ENCODE measurements around the gene CUZD1.

CUZD1 gene

DNA sequence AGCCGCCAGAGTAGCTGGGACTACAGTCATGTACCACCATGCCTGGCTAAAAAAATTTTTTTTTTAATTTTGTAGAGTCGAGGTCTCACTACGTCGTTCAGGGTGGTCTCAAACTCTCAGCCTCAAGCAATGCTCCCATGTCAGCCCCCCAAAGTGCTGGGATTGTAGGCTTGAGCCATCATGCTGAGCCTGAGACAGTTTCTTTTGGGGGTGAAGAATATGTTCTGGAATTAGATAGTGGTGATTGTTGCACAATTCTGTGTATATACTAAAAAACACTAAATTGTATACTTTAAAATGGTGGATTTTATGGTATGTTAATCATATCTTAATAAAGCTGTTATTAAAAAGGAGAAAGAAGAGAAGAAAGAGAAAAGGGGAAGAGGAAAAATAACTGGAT is 1.5 kb downstream of the CUZD1 start:
- DNase-seq (ENCODE audit: low read depth) = no peak
- H3K4me3 ChIP-seq (ENCODE audit: low read length) = no peak overlapping the region
- TF ChIP-seq, protein P1, sequence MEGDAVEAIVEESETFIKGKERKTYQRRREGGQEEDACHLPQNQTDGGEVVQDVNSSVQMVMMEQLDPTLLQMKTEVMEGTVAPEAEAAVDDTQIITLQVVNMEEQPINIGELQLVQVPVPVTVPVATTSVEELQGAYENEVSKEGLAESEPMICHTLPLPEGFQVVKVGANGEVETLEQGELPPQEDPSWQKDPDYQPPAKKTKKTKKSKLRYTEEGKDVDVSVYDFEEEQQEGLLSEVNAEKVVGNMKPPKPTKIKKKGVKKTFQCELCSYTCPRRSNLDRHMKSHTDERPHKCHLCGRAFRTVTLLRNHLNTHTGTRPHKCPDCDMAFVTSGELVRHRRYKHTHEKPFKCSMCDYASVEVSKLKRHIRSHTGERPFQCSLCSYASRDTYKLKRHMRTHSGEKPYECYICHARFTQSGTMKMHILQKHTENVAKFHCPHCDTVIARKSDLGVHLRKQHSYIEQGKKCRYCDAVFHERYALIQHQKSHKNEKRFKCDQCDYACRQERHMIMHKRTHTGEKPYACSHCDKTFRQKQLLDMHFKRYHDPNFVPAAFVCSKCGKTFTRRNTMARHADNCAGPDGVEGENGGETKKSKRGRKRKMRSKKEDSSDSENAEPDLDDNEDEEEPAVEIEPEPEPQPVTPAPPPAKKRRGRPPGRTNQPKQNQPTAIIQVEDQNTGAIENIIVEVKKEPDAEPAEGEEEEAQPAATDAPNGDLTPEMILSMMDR (conservative IDR thresholded peaks at IDR 0.05; ENCODE audit: low read length) = no peak

DNA sequence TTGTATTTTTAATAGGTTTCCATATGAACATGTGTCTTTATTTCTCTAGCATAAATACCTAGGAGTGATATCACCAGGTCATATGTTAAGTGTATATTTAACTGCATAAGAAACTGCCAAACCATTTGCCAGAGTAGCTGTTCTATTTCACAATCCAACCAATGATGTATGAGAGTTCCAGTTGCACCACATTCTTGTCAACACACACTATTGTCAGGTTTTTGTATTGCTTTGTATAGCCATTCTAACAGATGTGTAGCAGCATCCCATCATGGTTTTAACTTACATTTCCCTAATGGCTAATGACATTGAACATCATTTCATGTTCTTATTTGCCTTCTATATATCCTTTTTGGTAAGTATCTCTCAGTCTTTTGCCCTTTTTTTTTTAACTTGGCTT is 4.1 kb downstream of the CUZD1 start:
- TF ChIP-seq, protein P1 (conservative IDR thresholded peaks at IDR 0.05; ENCODE audit: low read length) = no peak
- no peak for DNase-seq (ENCODE audit: low read depth)
- H3K4me3 ChIP-seq (ENCODE audit: low read length) = no peak overlapping the region

DNA sequence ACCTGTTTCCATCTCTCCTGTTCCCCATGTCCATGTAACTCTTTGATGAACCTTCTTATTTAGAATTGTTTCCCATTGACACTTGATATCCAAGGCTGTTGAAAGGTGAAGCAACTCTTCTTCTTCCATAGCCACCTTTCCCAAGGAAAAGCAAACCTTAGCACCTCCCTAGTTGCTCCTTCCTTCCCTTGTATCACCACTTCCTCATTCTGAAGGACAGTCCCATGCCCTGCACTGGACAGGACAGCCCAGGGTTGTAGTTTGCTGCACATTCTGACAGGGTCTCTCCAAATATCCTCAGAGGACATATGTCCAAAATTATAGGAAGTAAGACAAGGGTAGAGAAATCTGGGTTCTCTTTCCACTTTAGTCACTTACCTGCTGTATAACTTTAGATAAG is 6.2 kb downstream of the CUZD1 start:
- no peak for DNase-seq (ENCODE audit: low read depth)
- TF ChIP-seq, protein P1 (conservative IDR thresholded peaks at IDR 0.05; ENCODE audit: low read length) = no peak
- H3K4me3 ChIP-seq (ENCODE audit: low read length) = no peak overlapping the region

DNA sequence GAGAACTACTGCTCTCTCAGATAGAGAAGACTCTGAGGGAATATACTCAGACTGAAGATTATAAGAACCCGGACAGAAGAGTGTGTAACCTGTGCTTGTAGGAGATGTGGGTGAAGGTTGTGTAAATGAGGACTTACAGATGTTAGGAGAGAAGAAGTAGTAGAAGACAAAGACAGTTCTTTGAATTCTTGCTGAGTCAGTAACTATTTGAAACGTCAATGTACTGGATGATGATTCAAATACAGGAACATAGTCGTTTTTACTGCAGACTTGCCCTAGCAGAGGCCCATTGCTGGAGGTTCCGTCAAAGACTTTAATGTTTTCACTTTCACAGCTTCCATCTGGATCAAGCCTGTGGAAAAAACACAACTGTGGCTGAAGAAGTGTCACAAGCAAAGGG is 6.8 kb downstream of the CUZD1 start:
- DNase-seq (ENCODE audit: low read depth) = no peak
- TF ChIP-seq, protein P1 (conservative IDR thresholded peaks at IDR 0.05; ENCODE audit: low read length) = no peak
- no peak overlapping the region for H3K4me3 ChIP-seq (ENCODE audit: low read length)

DNA sequence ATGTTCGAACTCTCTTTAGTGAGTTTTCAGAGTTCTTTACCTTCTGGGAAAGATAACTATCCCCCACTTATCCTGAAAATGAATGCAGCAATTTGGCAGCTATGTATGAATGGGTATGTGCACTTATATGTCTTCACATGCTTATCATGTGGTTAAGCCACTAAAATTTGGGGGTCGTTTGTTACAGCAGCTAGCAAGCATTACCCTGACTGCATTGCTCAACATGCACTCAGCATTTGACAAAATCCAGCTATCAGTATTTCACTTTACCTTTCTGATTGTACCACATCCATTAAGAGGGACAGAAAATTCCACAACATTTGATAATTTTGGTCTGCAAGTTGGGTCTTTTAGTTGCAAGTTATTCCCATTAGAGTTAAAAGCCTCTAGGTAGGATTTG is 9.7 kb downstream of the CUZD1 start:
- no peak for DNase-seq (ENCODE audit: low read depth)
- no peak overlapping the region for H3K4me3 ChIP-seq (ENCODE audit: low read length)
- TF ChIP-seq, protein P1 (conservative IDR thresholded peaks at IDR 0.05; ENCODE audit: low read length) = no peak

DNA sequence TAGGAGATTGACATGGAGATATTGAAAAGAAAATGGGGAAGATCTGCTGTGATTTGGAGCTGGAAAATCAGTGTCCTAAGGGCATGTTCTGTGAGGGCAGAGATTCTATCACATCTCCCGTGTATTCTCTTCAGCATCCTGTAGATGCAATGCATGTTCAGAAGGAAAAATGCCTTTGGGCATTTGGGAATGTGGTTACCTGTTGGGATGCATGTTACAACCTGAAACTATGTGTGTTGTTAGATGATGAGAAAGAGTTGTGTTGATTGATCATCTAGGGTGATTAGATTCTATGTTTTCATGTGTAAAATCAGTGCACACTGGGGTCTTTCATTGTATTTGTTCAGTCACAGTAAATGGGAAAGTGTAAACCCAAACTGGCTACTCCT is 14.7 kb downstream of the CUZD1 start:
- H3K4me3 ChIP-seq (ENCODE audit: low read length) = no peak overlapping the region
- DNase-seq (ENCODE audit: low read depth) = no peak
- TF ChIP-seq, protein P1 (conservative IDR thresholded peaks at IDR 0.05; ENCODE audit: low read length) = no peak

DNA sequence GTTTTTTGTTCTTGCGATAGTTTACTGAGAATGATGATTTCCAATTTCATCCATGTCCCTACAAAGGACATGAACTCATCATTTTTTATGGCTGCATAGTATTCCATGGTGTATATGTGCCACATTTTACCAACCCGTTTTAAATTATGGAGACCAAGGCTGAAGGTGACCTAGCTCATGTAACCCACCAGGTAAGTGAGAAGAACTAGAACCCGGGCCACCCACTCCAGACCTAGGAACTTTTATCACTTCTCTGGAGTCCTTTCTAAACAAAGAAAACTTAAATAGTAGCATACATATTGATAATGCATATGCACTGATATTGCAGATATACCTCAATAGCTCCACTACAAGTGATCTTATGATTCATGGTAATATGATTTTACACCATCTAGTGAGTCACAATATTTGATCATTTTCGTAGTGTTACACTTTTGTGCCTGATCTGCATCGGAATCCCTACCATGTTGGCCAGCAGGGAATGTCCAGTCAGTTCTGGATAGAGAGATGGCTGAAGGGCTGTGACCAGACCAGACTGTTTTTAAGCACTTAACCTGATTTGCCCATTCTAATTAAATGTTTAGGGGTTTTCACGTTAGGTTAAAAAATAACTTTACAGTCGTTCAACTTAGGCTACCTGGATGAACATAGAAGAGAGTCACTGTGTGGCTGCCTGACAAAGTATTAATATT is 15.2 kb downstream of the CUZD1 start:
- H3K4me3 ChIP-seq (ENCODE audit: low read length) = no peak overlapping the region
- no peak for DNase-seq (ENCODE audit: low read depth)
- TF ChIP-seq, protein P1 (conservative IDR thresholded peaks at IDR 0.05; ENCODE audit: low read length) = no peak

Data from AG10803 (cell line).